Measurements from ENCODE around the gene IL1RN. TPM values are rescaled to one million over a fixed set of nuclear protein-coding genes. Genes with fewer than 3 reads are reported as not detected.

The IL1RN gene
- total and polyA plus RNA-seq, 2 donors (not counting 3 experiments of a cell fraction or from before 2014, with no cell fraction given), result not detected

GRCh38 chr2:113131352-113132185 lies 4.2 kb downstream of the IL1RN start:
- TF ChIP-seq MAX (IDR thresholded peaks at IDR 0.05; ENCODE audit: insufficient read depth, insufficient read length), result no peak
- no peak for TF ChIP-seq POLR2AphosphoS5 (IDR thresholded peaks at IDR 0.05; ENCODE audit: insufficient read depth, low read depth, low read length)
- no peak for TF ChIP-seq MYC (IDR thresholded peaks at IDR 0.05; ENCODE audit: low read depth, low read length)
- TF ChIP-seq POLR2A (IDR thresholded peaks at IDR 0.05; ENCODE audit: low read depth, low read length), result no peak
- TF ChIP-seq FOS (IDR thresholded peaks at IDR 0.05; ENCODE audit: borderline replicate concordance, insufficient read depth, low read length), result no peak
- TF ChIP-seq JUN (IDR thresholded peaks at IDR 0.05; ENCODE audit: borderline replicate concordance, insufficient read depth, insufficient read length, low read depth), result no peak
- TF ChIP-seq GATA2 (IDR thresholded peaks at IDR 0.05; ENCODE audit: insufficient read depth, insufficient read length, low read depth, low read length), result no peak
- TF ChIP-seq EZH2 (IDR thresholded peaks at IDR 0.05; ENCODE audit: borderline replicate concordance, low read depth, low read length, severe bottlenecking), result no peak
- no peak for TF ChIP-seq CTCF (IDR thresholded peaks at IDR 0.05; ENCODE audit: extremely low read depth in 1 of 2, insufficient read depth in 1 of 2, low read depth in 1 of 2, low read length in 2 of 2)
- Histone ChIP-seq H3K27me3 (ENCODE audit: control insufficient read depth in 2 of 2, insufficient read depth in 2 of 2, low read length in 2 of 2) (peaks cover 0 to 3% of the 10 kb centered on the region in 2 experiments), H3K4me1 (ENCODE audit: control insufficient read depth, extremely low read depth, insufficient read depth, low read length) (no peaks in the 10 kb centered on the region), H4K20me1 (replicated peaks; ENCODE audit: control insufficient read depth, extremely low read depth, insufficient read depth, low read length) (no peaks in the 10 kb centered on the region), H3K27ac (ENCODE audit: insufficient read depth, low read depth, low read length) (no peak overlapping the region), H3K79me2 (ENCODE audit: control insufficient read depth, insufficient read depth, low read length) (no peaks in the 10 kb centered on the region), H3K9me1 (replicated peaks; ENCODE audit: control insufficient read depth, extremely low read depth, insufficient read depth, low read length) (no peaks in the 10 kb centered on the region), H3K4me3 (replicated peaks in 1 of 3; ENCODE audit: insufficient read depth in 1 of 3, low read depth in 1 of 3, low read length in 3 of 3) (no peak overlapping the region), H3K9me3 (replicated peaks; ENCODE audit: control insufficient read depth, insufficient read depth, low read length) (no peaks in the 10 kb centered on the region), H3K9ac (replicated peaks; ENCODE audit: extremely low read depth, insufficient read depth, low read length) (no peak overlapping the region), H3K36me3 (ENCODE audit: control insufficient read depth in 2 of 2, extremely low read depth in 1 of 2, insufficient read depth in 2 of 2, low read length in 2 of 2) (no peaks in the 10 kb centered on the region), H3K4me2 (ENCODE audit: insufficient read depth, low read length) (no peak overlapping the region), H2AFZ (ENCODE audit: low read depth, low read length) (no peak overlapping the region)
- no peak for DNase-seq (ENCODE audit: low read depth, low spot score)
- BruUV-seq (replicated peaks), result no TSS peak
- POLR2A ChIA-PET, result no interaction called here
- intact Hi-C loops (cut with micrococcal nuclease) (no loop called here), dilution Hi-C loops (cut with MboI; ENCODE audit: extremely low pct_ligation_motif_present, low sequenced_read_pairs) (no loop called here)
- no peak for FAIRE-seq
- CTCF ChIA-PET, result interaction anchor here (1.6 kb wide), 1 partner anchor 67 kb away, joined by 3 read pairs; no protein-coding TSS in a partner anchor
